Left lung (tissue), 10 donors: ENCODE results near the gene CDK5RAP1. TPM values are rescaled to one million over a fixed set of nuclear protein-coding genes. Genes with fewer than 3 reads are reported as not detected.

Experiments used
- ATAC-seq: fragments of 200-7000 bp; cut with Tn5 transposase; one replicate; pipeline ENCODE4 v1.9.1; 2020; ENCODE audit warnings: moderate library complexity
- DNase-seq, 4 donors: peaks; one replicate each; pipeline ENCODE4 v3.0.0-alpha.2; 2013 to 2020
- H3K27ac ChIP-seq, 2 donors: fragments of 200-600 bp; sonication (generic) in 1 of 2; one replicate each; pipeline versions ENCODE4 v1.5.0 to v1.8.0; 2020 to 2021
- H3K27me3 ChIP-seq, 2 donors: fragments of 200-600 bp; sonication (generic) in 1 of 2; one replicate each; pipeline versions ENCODE4 v1.5.0 to v1.8.0; 2020 to 2021
- H3K36me3 ChIP-seq, 2 donors: fragments of 200-600 bp; sonication (generic) in 1 of 2; one replicate each; pipeline versions ENCODE4 v1.5.0 to v1.8.0; 2020 to 2021
- H3K4me1 ChIP-seq, 2 donors: fragments of 200-600 bp; one replicate each; pipeline ENCODE4 v1.8.0; 2021
- H3K4me3 ChIP-seq, 2 donors: fragments of 200-600 bp; sonication (generic) in 1 of 2; one replicate each; pipeline versions ENCODE4 v1.5.0 to v1.8.0; 2020 to 2021; ENCODE audit warnings: mild to moderate bottlenecking in 1 of 2
- H3K9me3 ChIP-seq, 2 donors: fragments of 200-600 bp; sonication (generic) in 1 of 2; one replicate each; pipeline versions ENCODE4 v1.5.0 to v1.8.0; 2020 to 2021
- intact Hi-C, 2 donors: fragments of 100-400 bp; cut with DNase I; formaldehyde crosslinking; loops; one replicate each; pipeline versions ENCODE4 v1.11.2 to v1.14.2; 2022
- polyA plus RNA-seq, 6 donors: library from polyadenylated mRNA; unstranded; fragments of 120-200 nt; gene quantifications; one replicate each; pipeline ENCODE4 v1.2.1, GENCODE V29; 2013; ENCODE audit not compliant: insufficient read length in 6 of 6
- total RNA-seq, 2 donors: library from RNA; stranded (reverse); fragmentation: NEBNext Ultra II Directional; extraction: Animal tissue kit (Norgen Biotek cat#: 25700); gene quantifications; one replicate each; pipeline ENCODE4 v1.2.1, GENCODE V29; 2021
- TF ChIP-seq, protein P1 (sequence below), 2 donors: fragments of 200-600 bp; sonication (generic) in 1 of 2; IDR thresholded peaks; one replicate each; pipeline versions ENCODE4 v1.5.0 to v1.8.0; 2021; ENCODE audit warnings: antibody characterized with exemption in 2 of 2
- donor health status: DM: no; HTN: yes; CAD: no.
- donor health status: DM: no; HTN: no; CAD: no.

CDK5RAP1 gene
- total and polyA plus RNA-seq, 8 donors: 20.9 to 44.3 (median 37.1) TPM

DNA sequence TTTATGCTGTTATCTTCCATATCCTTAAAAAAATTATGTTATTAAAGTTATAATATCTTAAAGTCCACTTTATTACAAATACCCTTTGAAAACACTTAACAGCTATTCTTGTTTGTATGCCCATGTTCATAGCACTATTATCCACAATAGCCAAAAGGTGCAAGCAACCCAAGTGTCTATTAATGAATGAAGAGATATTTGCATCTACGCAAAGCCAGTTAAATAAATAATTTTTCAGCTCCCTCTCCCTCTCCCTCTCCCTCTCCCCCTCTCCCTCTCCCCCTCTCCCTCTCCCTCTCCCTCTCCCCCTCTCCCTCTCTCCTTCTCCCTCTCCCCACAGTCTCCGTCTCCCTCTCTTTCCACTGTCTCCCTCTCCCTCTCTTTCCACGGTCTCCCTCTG lies 13.1 kb downstream of the CDK5RAP1 start:
- no peaks in the 10 kb centered on the region for H3K4me1 ChIP-seq
- peaks cover 0 to 93% of the 10 kb centered on the region in 2 donors for H3K36me3 ChIP-seq
- DNase-seq (no peak), ATAC-seq (no peak)
- intact Hi-C loops: no loop called here
- H3K27me3 ChIP-seq: no peaks in the 10 kb centered on the region
- TF ChIP-seq, protein P1, sequence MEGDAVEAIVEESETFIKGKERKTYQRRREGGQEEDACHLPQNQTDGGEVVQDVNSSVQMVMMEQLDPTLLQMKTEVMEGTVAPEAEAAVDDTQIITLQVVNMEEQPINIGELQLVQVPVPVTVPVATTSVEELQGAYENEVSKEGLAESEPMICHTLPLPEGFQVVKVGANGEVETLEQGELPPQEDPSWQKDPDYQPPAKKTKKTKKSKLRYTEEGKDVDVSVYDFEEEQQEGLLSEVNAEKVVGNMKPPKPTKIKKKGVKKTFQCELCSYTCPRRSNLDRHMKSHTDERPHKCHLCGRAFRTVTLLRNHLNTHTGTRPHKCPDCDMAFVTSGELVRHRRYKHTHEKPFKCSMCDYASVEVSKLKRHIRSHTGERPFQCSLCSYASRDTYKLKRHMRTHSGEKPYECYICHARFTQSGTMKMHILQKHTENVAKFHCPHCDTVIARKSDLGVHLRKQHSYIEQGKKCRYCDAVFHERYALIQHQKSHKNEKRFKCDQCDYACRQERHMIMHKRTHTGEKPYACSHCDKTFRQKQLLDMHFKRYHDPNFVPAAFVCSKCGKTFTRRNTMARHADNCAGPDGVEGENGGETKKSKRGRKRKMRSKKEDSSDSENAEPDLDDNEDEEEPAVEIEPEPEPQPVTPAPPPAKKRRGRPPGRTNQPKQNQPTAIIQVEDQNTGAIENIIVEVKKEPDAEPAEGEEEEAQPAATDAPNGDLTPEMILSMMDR (IDR thresholded peaks at IDR 0.05): no peak
- H3K9me3 ChIP-seq: no peaks in the 10 kb centered on the region
- H3K27ac ChIP-seq: no peak overlapping the region
- no peak overlapping the region for H3K4me3 ChIP-seq

DNA sequence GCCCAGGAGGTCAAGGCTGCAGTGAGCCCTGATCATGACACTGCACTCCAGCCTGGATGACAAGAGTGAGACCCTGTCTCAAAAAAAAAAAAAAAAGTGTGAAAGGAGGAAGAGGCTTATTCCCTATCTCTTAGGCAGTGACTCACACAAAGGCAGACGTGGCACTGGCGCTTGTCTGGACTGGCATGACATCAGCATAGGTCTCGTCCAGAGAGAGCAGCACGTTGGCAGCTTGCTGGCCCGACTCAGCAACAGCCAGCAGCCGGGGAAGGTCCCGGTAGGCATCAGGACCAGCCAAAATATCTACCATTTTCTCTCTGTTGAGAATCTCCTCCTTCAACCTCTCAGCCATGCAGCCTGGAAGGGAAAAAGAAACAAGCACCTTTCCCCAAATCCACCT lies 14.1 kb downstream of the CDK5RAP1 start:
- no peaks in the 10 kb centered on the region for H3K4me1 ChIP-seq
- H3K27me3 ChIP-seq: no peaks in the 10 kb centered on the region
- intact Hi-C loops: no loop called here
- peaks cover 0 to 93% of the 10 kb centered on the region in 2 donors for H3K36me3 ChIP-seq
- H3K27ac ChIP-seq: no peak overlapping the region
- TF ChIP-seq, protein P1 (IDR thresholded peaks at IDR 0.05): no peak
- no peak for ATAC-seq
- DNase-seq: peak in 1 of 4 donors; percentile 66
- no peak overlapping the region for H3K4me3 ChIP-seq
- no peaks in the 10 kb centered on the region for H3K9me3 ChIP-seq

DNA sequence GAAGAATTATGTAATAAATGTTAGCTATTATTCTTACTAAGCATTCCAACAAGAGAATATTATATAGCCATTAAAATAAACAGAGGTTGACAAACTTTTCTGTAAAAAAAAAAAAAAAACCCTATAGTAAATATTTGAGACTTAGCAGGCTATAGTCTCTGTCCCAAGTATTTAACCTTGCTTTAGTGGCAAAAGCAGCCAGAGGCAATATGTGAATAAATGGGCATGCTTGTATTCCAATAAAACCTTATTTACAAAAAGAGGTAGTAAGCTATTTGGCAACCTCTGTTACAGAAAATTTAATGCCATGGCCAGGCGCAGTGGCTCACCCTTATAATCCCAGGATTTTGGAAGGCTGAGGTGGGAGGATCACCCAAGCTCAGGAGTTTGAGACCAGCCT lies 14.6 kb downstream of the CDK5RAP1 start:
- intact Hi-C loops: no loop called here
- Histone ChIP-seq H3K9me3 (no peaks in the 10 kb centered on the region), H3K4me1 (no peaks in the 10 kb centered on the region), H3K27ac (no peak overlapping the region), H3K27me3 (no peaks in the 10 kb centered on the region), H3K4me3 (no peak overlapping the region), H3K36me3 (peaks cover 0 to 93% of the 10 kb centered on the region in 2 donors)
- no peak for DNase-seq
- TF ChIP-seq, protein P1 (IDR thresholded peaks at IDR 0.05): no peak
- no peak for ATAC-seq

DNA sequence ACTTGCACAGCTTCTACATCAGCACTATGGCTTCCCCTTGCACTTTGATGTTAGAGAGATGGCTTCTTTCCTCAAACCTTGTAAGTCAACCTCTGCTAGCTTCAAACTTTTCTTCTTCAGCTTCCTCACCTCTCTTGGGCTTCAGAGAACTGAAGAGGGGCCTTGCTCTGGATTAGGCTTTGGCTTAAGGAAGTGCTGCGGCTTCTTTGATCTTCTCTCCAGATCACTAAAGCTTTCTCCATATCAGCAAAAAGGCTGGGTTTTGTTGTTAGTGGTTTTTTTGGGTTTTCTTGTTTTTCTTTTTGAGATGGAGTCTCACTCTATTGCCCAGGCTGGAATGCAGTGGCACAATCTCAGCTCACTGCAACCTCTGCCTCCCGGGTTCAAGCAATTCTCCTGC lies 24.0 kb downstream of the CDK5RAP1 start:
- Histone ChIP-seq H3K27ac (no peak overlapping the region), H3K4me3 (no peak overlapping the region), H3K9me3 (no peaks in the 10 kb centered on the region), H3K27me3 (no peaks in the 10 kb centered on the region), H3K4me1 (no peaks in the 10 kb centered on the region), H3K36me3 (peaks cover 0 to 95% of the 10 kb centered on the region in 2 donors)
- ATAC-seq (no peak), DNase-seq (no peak)
- intact Hi-C loops: no loop called here
- TF ChIP-seq, protein P1 (IDR thresholded peaks at IDR 0.05): no peak

DNA sequence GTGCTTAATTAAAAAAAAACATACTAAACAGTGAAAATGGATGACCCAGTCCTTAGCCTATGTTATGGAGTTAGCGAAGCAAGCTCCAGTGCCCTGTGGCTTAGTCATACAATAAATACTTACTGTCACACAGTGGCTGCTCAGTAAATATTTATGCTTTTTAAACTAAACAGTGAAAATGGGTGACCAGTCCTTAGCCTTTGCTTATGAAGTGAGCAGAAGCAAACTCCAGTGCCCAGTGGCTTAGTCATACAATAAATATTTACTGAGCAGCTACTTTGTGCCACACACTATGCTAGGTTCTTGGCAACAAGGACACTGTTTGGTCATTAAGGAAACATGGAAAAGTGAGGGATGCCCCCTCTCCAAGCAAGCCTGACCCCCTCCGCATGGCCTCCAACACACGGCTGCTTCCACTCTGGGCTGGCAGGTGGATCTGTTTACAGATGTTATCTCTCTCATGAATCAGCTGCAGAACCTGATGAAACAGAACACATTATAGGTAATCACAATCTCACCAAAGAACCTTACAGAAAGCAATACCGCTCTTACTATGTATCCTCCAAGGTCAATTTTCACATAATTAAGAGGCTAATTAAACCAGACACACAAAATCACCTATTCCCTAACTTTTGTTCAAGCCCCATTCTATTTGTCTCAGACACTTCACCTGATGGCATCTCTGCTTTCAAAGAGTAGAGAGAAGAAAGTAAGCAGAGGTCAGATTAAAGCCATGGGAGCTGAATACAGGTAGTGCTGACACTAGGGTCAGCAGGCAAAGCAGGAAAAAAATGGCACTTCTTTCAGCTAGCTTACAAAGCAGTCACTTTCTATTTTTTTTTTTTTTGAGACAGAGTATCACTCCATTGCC lies 27.3 kb downstream of the CDK5RAP1 start:
- peaks cover 0 to 95% of the 10 kb centered on the region in 2 donors for H3K36me3 ChIP-seq
- DNase-seq: no peak
- peak; percentile 84 for ATAC-seq
- no peaks in the 10 kb centered on the region for H3K9me3 ChIP-seq
- H3K27ac ChIP-seq: no peak overlapping the region
- H3K4me1 ChIP-seq: no peaks in the 10 kb centered on the region
- TF ChIP-seq, protein P1 (IDR thresholded peaks at IDR 0.05): no peak
- H3K4me3 ChIP-seq: no peak overlapping the region
- intact Hi-C loops: no loop called here
- no peaks in the 10 kb centered on the region for H3K27me3 ChIP-seq
